OCI-LY3 (cell line): ENCODE measurements around the gene PLD3.
"Not testable (repeated sequence)": the region's sequence is repeated elsewhere in the genome, so short reads cannot be mapped to it uniquely, and the experiment has no call there.

Experiments
- H2AFZ ChIP-seq: fragments of 200-600, 300-600 bp; shearing (Covaris generic); 2 replicates; pipeline ENCODE4 v1.6.0; 2014; ENCODE audit warnings: antibody characterized with exemption, low read depth, low read length
- H3K27ac ChIP-seq: fragments of 200-600, 300-600 bp; sonication (generic); 2 replicates; pipeline ENCODE4 v1.5.1; 2014; ENCODE audit warnings: mild to moderate bottlenecking, low read length, moderate library complexity, mixed read lengths
- H3K27me3 ChIP-seq: fragments of 200-600, 300-600 bp; sonication (generic); 2 replicates; pipeline ENCODE4 v1.6.1; 2014; ENCODE audit warnings: low read depth, low read length, mixed read lengths
- H3K36me3 ChIP-seq: fragments of 200-600, 300-600 bp; sonication (generic); replicated peaks from 2 replicates; pipeline ENCODE3; 2014; ENCODE audit warnings: low read depth, low read length, mixed read lengths
- H3K4me1 ChIP-seq: fragments of 300-600, 200-600 bp; sonication (generic); 2 replicates; pipeline ENCODE4 v1.6.1; 2014; ENCODE audit warnings: low read length, mixed read lengths
- H3K4me2 ChIP-seq: fragments of 200-600, 300-600 bp; sonication (generic); 2 replicates; pipeline ENCODE4 v1.6.1; 2014; ENCODE audit warnings: low read length, mixed read lengths
- H3K4me3 ChIP-seq: fragments of 300-600, 200-600 bp; sonication (generic); 2 replicates; pipeline ENCODE4 v1.5.1; 2014; ENCODE audit warnings: antibody characterized with exemption, mild to moderate bottlenecking, low read length, moderate library complexity
- H3K79me2 ChIP-seq: fragments of 300-600, 200-600 bp; shearing (Covaris generic); 2 replicates; pipeline ENCODE4 v1.6.1; 2014; ENCODE audit warnings: mild to moderate bottlenecking, low read length, mixed read lengths
- H3K9ac ChIP-seq: fragments of 300-600, 200-600 bp; shearing (Covaris generic); 2 replicates; pipeline ENCODE4 v1.6.0; 2014; ENCODE audit warnings: mild to moderate bottlenecking, low read length, moderate library complexity
- H3K9me3 ChIP-seq: fragments of 200-600, 300-600 bp; shearing (Covaris generic); 2 replicates; pipeline ENCODE4 v1.6.1; 2014; ENCODE audit warnings: low read length, mixed read lengths; ENCODE audit not compliant: insufficient read depth
- H4K20me1 ChIP-seq: fragments of 200-600, 300-600 bp; sonication (generic); 2 replicates; pipeline ENCODE4 v1.6.1; 2016; ENCODE audit warnings: low read length, mixed read lengths; ENCODE audit not compliant: insufficient read depth
- CTCF ChIP-seq: fragments of 200-600, 300-600 bp; sonication (generic); IDR thresholded peaks from 2 replicates; pipeline ENCODE4 v1.5.1; 2014; ENCODE audit warnings: antibody characterized with exemption, low read length, low read depth
- EZH2phosphoT487 ChIP-seq: fragments of 200-600 bp; shearing (Covaris generic); IDR thresholded peaks from 2 replicates; pipeline ENCODE4 v1.6.1; 2018; ENCODE audit warnings: antibody characterized with exemption, mixed run types, low read depth

The PLD3 gene

GRCh38 chr19:40367577-40368434 is 19.3 kb downstream of the PLD3 start:
- no peaks in the 10 kb centered on the region for H3K36me3 ChIP-seq
- H3K9me3 ChIP-seq, result no peaks in the 10 kb centered on the region
- H3K27ac ChIP-seq, result no peak overlapping the region
- H3K79me2 ChIP-seq, result no peaks in the 10 kb centered on the region
- H3K4me2 ChIP-seq, result no peak overlapping the region
- no peak overlapping the region for H3K9ac ChIP-seq
- no peaks in the 10 kb centered on the region for H3K4me1 ChIP-seq
- H4K20me1 ChIP-seq, result peaks cover 4% of the 10 kb centered on the region; the same call in 1 of the 2 replicates
- H3K27me3 ChIP-seq, result peaks cover 4% of the 10 kb centered on the region; the same call in 1 of the 2 replicates
- TF ChIP-seq CTCF (no peak), EZH2phosphoT487 (no peak)
- no peak overlapping the region for H3K4me3 ChIP-seq
- H2AFZ ChIP-seq, result no peak overlapping the region

GRCh38 chr19:40369797-40370196 is 21.3 kb downstream of the PLD3 start:
- H3K36me3 ChIP-seq, result no peaks in the 10 kb centered on the region
- no peaks in the 10 kb centered on the region for H3K27me3 ChIP-seq
- TF ChIP-seq CTCF (no peak), EZH2phosphoT487 (no peak)
- H3K4me1 ChIP-seq, result no peaks in the 10 kb centered on the region
- H3K79me2 ChIP-seq, result no peaks in the 10 kb centered on the region
- H2AFZ ChIP-seq, result no peak overlapping the region
- H3K27ac ChIP-seq, result no peak overlapping the region
- no peak overlapping the region for H3K4me3 ChIP-seq
- no peaks in the 10 kb centered on the region for H3K9me3 ChIP-seq
- no peak overlapping the region for H3K9ac ChIP-seq
- H4K20me1 ChIP-seq, result peaks cover 4% of the 10 kb centered on the region; the same call in 1 of the 2 replicates
- no peak overlapping the region for H3K4me2 ChIP-seq

GRCh38 chr19:40370253-40370652 is 21.8 kb downstream of the PLD3 start:
- not testable (repeated sequence) for H4K20me1 ChIP-seq, H3K4me3 ChIP-seq, H3K9me3 ChIP-seq, H3K4me2 ChIP-seq, H3K27ac ChIP-seq, H3K4me1 ChIP-seq, H3K27me3 ChIP-seq, H3K36me3 ChIP-seq, H3K79me2 ChIP-seq, H3K9ac ChIP-seq, H2AFZ ChIP-seq

GRCh38 chr19:40370997-40371801 is 22.7 kb downstream of the PLD3 start:
- Histone ChIP-seq H3K27ac (no peak overlapping the region), H3K36me3 (no peaks in the 10 kb centered on the region), H3K27me3 (no peaks in the 10 kb centered on the region), H3K79me2 (no peaks in the 10 kb centered on the region), H2AFZ (no peak overlapping the region), H3K4me3 (no peak overlapping the region), H4K20me1 (peaks cover 4% of the 10 kb centered on the region; the same call in 1 of the 2 replicates), H3K4me2 (no peak overlapping the region), H3K9ac (no peak overlapping the region), H3K4me1 (no peaks in the 10 kb centered on the region), H3K9me3 (no peaks in the 10 kb centered on the region)
- no peak for TF ChIP-seq EZH2phosphoT487
- TF ChIP-seq CTCF, result no peak
